Measurements from ENCODE around the gene ELK3. TPM values are rescaled to one million over a fixed set of nuclear protein-coding genes. Genes with fewer than 3 reads are reported as not detected.

ELK3 gene
- polyA plus RNA-seq, 1 of the 3 experiments (the other 2 are of a cell fraction): 33.8 TPM

DNA sequence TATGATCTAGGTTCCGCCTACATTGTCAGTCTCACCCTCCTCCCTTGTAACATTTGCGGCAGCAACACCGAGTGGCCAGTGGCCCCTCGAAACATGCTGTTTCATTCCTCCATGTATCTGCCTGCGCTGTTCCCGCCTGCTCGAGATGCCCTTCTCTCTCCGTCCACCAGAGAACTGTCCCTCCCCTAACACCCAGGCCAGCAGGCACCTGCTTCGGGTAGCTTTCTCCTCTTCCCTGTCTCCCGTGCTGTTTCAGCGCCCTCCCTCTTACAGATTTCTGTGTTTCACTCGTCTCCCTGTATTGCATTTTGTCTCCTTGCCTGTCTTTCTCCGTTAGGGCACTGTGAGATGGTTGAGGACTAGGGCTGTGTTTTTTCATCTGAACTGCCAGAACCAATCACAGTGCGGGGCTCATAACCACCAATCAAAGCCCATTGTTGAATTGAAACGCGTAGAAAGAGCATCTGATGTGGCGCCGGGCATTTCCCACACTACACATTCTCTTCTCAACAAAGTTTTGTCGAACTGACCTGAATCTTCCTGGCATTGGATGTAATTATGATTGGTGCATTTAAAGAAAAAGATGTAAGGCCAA, 40.9 kb upstream of the ELK3 start (continued):
- TF ChIP-seq, protein P1, sequence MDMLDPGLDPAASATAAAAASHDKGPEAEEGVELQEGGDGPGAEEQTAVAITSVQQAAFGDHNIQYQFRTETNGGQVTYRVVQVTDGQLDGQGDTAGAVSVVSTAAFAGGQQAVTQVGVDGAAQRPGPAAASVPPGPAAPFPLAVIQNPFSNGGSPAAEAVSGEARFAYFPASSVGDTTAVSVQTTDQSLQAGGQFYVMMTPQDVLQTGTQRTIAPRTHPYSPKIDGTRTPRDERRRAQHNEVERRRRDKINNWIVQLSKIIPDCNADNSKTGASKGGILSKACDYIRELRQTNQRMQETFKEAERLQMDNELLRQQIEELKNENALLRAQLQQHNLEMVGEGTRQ (IDR thresholded peaks at IDR 0.05; ENCODE audit: borderline replicate concordance, low read depth, low read length): no peak
- TF ChIP-seq CHD2 (IDR thresholded peaks at IDR 0.05; ENCODE audit: low read length, partially characterized antibody) (no peak), GATA2 (CRISPR knock-in tag; IDR thresholded peaks at IDR 0.05) (no peak)

DNA sequence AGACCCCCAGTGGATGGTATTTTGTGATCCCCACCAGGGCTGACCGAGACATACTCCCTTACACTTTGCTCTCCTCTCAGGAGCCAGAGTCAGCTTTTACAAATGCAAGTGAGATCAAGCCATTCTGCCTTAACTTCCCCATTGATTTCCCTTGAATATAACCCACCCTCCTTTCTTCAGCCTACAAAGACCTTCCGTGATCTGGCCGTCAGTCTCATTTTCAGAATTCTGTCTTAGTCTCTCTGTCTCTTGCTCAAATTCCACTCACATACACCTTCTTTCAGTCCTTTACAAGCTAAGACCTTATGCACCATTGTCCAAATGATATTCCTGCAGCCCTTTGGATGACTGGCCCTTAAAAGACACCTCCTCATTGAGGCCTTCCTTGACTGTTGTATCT, 39.0 kb upstream of the ELK3 start:
- POLR2A ChIA-PET: no interaction called here
- H3F3A ChIP-seq (replicated peaks; ENCODE audit: insufficient read depth): no peaks in the 10 kb centered on the region
- no peaks in the 10 kb centered on the region for H3K79me2 ChIP-seq (ENCODE audit: insufficient read depth)
- no peaks in the 10 kb centered on the region for H3K9me3 ChIP-seq
- H3K4me1 ChIP-seq (ENCODE audit: control insufficient read depth in 1 of 2, insufficient read depth in 2 of 2, low read depth in 1 of 2, low read length in 1 of 2): peaks cover 0 to 2% of the 10 kb centered on the region in 2 experiments; a peak in 1 of 4 replicates
- H4K20me1 ChIP-seq (ENCODE audit: insufficient read depth): no peaks in the 10 kb centered on the region
- WGBS (ENCODE audit: low lambda C conversion rate): 88% methylated on average over 3 of the region's 3 CpGs
- DNase-seq: no peak
- no peaks in the 10 kb centered on the region for H3K9me2 ChIP-seq
- H2AFZ ChIP-seq (ENCODE audit: low read depth): no peak overlapping the region
- TF ChIP-seq RFX5 (IDR thresholded peaks at IDR 0.05; ENCODE audit: low read length) (no peak), YY1 (IDR thresholded peaks at IDR 0.05; ENCODE audit: low read depth) (no peak), FOSL2 (IDR thresholded peaks at IDR 0.05; ENCODE audit: borderline replicate concordance, low read depth) (no peak), NFIC (IDR thresholded peaks at IDR 0.05; ENCODE audit: borderline replicate concordance) (no peak), RAD21 (IDR thresholded peaks at IDR 0.05; ENCODE audit: low read length) (no peak), EZH2phosphoT487 (IDR thresholded peaks at IDR 0.05; ENCODE audit: borderline replicate concordance, low read depth) (no peak), TEAD4 (IDR thresholded peaks at IDR 0.05; ENCODE audit: borderline replicate concordance, insufficient read depth) (no peak), EP300 (IDR thresholded peaks at IDR 0.05; ENCODE audit: borderline replicate concordance in 1 of 2, low read depth in 1 of 2, low read length in 1 of 2) (no peak), GATA2 (CRISPR knock-in tag; IDR thresholded peaks at IDR 0.05) (no peak)
- TF ChIP-seq, protein P2, sequence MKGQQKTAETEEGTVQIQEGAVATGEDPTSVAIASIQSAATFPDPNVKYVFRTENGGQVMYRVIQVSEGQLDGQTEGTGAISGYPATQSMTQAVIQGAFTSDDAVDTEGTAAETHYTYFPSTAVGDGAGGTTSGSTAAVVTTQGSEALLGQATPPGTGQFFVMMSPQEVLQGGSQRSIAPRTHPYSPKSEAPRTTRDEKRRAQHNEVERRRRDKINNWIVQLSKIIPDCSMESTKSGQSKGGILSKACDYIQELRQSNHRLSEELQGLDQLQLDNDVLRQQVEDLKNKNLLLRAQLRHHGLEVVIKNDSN (IDR thresholded peaks at IDR 0.05; ENCODE audit: borderline replicate concordance, low read depth): no peak
- TF ChIP-seq, protein P3, sequence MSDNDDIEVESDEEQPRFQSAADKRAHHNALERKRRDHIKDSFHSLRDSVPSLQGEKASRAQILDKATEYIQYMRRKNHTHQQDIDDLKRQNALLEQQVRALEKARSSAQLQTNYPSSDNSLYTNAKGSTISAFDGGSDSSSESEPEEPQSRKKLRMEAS (IDR thresholded peaks at IDR 0.05; ENCODE audit: low read depth): no peak
- TF ChIP-seq, protein P4, sequence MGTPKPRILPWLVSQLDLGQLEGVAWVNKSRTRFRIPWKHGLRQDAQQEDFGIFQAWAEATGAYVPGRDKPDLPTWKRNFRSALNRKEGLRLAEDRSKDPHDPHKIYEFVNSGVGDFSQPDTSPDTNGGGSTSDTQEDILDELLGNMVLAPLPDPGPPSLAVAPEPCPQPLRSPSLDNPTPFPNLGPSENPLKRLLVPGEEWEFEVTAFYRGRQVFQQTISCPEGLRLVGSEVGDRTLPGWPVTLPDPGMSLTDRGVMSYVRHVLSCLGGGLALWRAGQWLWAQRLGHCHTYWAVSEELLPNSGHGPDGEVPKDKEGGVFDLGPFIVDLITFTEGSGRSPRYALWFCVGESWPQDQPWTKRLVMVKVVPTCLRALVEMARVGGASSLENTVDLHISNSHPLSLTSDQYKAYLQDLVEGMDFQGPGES (IDR thresholded peaks at IDR 0.05; ENCODE audit: low read depth, low read length): no peak
- CTCF ChIA-PET: no interaction called here
- H3K4me3 ChIP-seq (ENCODE audit: low read depth in 2 of 2, low read length in 1 of 2): no peak overlapping the region
- no peak overlapping the region for H3K4me2 ChIP-seq
- H3K27ac ChIP-seq (ENCODE audit: low read depth in 2 of 2, low read length in 1 of 2): no peak overlapping the region
- no peaks in the 10 kb centered on the region for H3K27me3 ChIP-seq (ENCODE audit: insufficient read depth)
- no peaks in the 10 kb centered on the region for H3K36me3 ChIP-seq (replicated peaks in 1 of 2; ENCODE audit: control insufficient read depth in 1 of 2, insufficient read depth in 2 of 2, low read length in 1 of 2)
- no peak overlapping the region for H3K9ac ChIP-seq

All from SK-N-SH (cell line).